ENCODE data around the gene COA7.
"Not testable (repeated sequence)": the region's sequence is repeated elsewhere in the genome, so short reads cannot be mapped to it uniquely, and the experiment has no call there.

Gene COA7

GRCh38 chr1:52697795-52698674, at the start of gene COA7:
Gene COA7 (minus strand): TSS chr1:52698347. CDS start chr1:52698326, 21 bp downstream.
- peak; percentile 64 for DNase-seq (ENCODE audit: low spot score)

GRCh38 chr1:52747450-52747849, 49.3 kb upstream of the COA7 start:
- DNase-seq (ENCODE audit: low spot score): no peak

GRCh38 chr1:52746189-52746588, 48.0 kb upstream of the COA7 start:
- DNase-seq (ENCODE audit: low spot score): no peak

- no peak for DNase-seq (ENCODE audit: low spot score)
Observed at GRCh38 chr1:52741259-52741658, 43.1 kb upstream of the COA7 start.

- no peak for DNase-seq (ENCODE audit: low spot score)
Observed at GRCh38 chr1:52739699-52740467, 41.7 kb upstream of the COA7 start.

- DNase-seq (ENCODE audit: low spot score): no peak
Observed at GRCh38 chr1:52738893-52739292, 40.7 kb upstream of the COA7 start.

GRCh38 chr1:52738148-52738547, 40.0 kb upstream of the COA7 start:
- DNase-seq (ENCODE audit: low spot score): no peak

GRCh38 chr1:52735371-52735770, 37.2 kb upstream of the COA7 start:
- DNase-seq (ENCODE audit: low spot score): not testable (repeated sequence)

- no peak for DNase-seq (ENCODE audit: low spot score)
Observed at GRCh38 chr1:52733368-52733767, 35.2 kb upstream of the COA7 start.

- no peak for DNase-seq (ENCODE audit: low spot score)
Observed at GRCh38 chr1:52727956-52728656, 30.0 kb upstream of the COA7 start.

- DNase-seq (ENCODE audit: low spot score): no peak
Observed at GRCh38 chr1:52727114-52727586, 29.0 kb upstream of the COA7 start.

- peak; percentile 58 for DNase-seq (ENCODE audit: low spot score)
Observed at GRCh38 chr1:52726265-52727113, 28.3 kb upstream of the COA7 start, which contains the start of gene ZYG11B. Gene ZYG11B (plus strand): TSS chr1:52726453. CDS start chr1:52726654, 201 bp downstream.

- no peak for DNase-seq (ENCODE audit: low spot score)
Observed at GRCh38 chr1:52725903-52726264, 27.7 kb upstream of the COA7 start.

- DNase-seq (ENCODE audit: low spot score): no peak
Observed at GRCh38 chr1:52723260-52723659, 25.1 kb upstream of the COA7 start.

GRCh38 chr1:52715296-52715695, 17.1 kb upstream of the COA7 start:
- DNase-seq (ENCODE audit: low spot score): not testable (repeated sequence)

GRCh38 chr1:52713590-52713989, 15.4 kb upstream of the COA7 start:
- no peak for DNase-seq (ENCODE audit: low spot score)

- no peak for DNase-seq (ENCODE audit: low spot score)
Observed at GRCh38 chr1:52709016-52709415, 10.9 kb upstream of the COA7 start.

- DNase-seq (ENCODE audit: low spot score): no peak
Observed at GRCh38 chr1:52707927-52708655, 9.9 kb upstream of the COA7 start.

- no peak for DNase-seq (ENCODE audit: low spot score)
Observed at GRCh38 chr1:52706941-52707926, 9.1 kb upstream of the COA7 start.
